Measurements from ENCODE around the gene MAGI1.

The MAGI1 gene

GRCh38 chr3:66014056-66014455 lies 24.7 kb downstream of the MAGI1 start:
- H3K9ac ChIP-seq (ENCODE audit: low read depth, low read length, poor library complexity, severe bottlenecking), result no peak overlapping the region
- no peak overlapping the region for H3K4me3 ChIP-seq (ENCODE audit: low read length, poor library complexity, severe bottlenecking)
- H3F3A ChIP-seq (ENCODE audit: low read depth), result no peaks in the 10 kb centered on the region
- H4K20me1 ChIP-seq (ENCODE audit: insufficient read depth, low read length, poor library complexity, severe bottlenecking), result no peaks in the 10 kb centered on the region
- H3K36me3 ChIP-seq (ENCODE audit: insufficient read depth, low read length), result no peaks in the 10 kb centered on the region
- H3K9me2 ChIP-seq (replicated peaks; ENCODE audit: low read depth, low read length), result no peaks in the 10 kb centered on the region
- H3K9me3 ChIP-seq (ENCODE audit: insufficient read depth, low read depth, low read length), result no peaks in the 10 kb centered on the region
- H3K27me3 ChIP-seq (ENCODE audit: insufficient read depth, low read length, poor library complexity, severe bottlenecking), result no peaks in the 10 kb centered on the region
- H3K4me1 ChIP-seq (ENCODE audit: insufficient read depth, low read length, poor library complexity, severe bottlenecking), result no peaks in the 10 kb centered on the region
- no peak overlapping the region for H3K4me2 ChIP-seq (ENCODE audit: low read depth, low read length, poor library complexity, severe bottlenecking)
- no peaks in the 10 kb centered on the region for H3K79me2 ChIP-seq (ENCODE audit: insufficient read depth, low read length)
- TF ChIP-seq CTCF (conservative IDR thresholded peaks at IDR 0.05; ENCODE audit: low read length) (no peak), EZH2phosphoT487 (IDR thresholded peaks at IDR 0.05; ENCODE audit: borderline replicate concordance) (no peak)
- H2AFZ ChIP-seq (ENCODE audit: low read length), result no peak overlapping the region

GRCh38 chr3:66012711-66013110 lies 26.0 kb downstream of the MAGI1 start:
- Histone ChIP-seq H3K9ac (ENCODE audit: low read depth, low read length, poor library complexity, severe bottlenecking) (no peak overlapping the region), H3K4me1 (ENCODE audit: insufficient read depth, low read length, poor library complexity, severe bottlenecking) (no peaks in the 10 kb centered on the region), H3K9me3 (ENCODE audit: insufficient read depth, low read depth, low read length) (no peaks in the 10 kb centered on the region), H2AFZ (ENCODE audit: low read length) (no peak overlapping the region), H4K20me1 (ENCODE audit: insufficient read depth, low read length, poor library complexity, severe bottlenecking) (no peaks in the 10 kb centered on the region), H3K36me3 (ENCODE audit: insufficient read depth, low read length) (no peaks in the 10 kb centered on the region), H3K4me2 (ENCODE audit: low read depth, low read length, poor library complexity, severe bottlenecking) (no peak overlapping the region), H3K9me2 (replicated peaks; ENCODE audit: low read depth, low read length) (no peaks in the 10 kb centered on the region), H3K79me2 (ENCODE audit: insufficient read depth, low read length) (no peaks in the 10 kb centered on the region), H3K27me3 (ENCODE audit: insufficient read depth, low read length, poor library complexity, severe bottlenecking) (no peaks in the 10 kb centered on the region), H3K4me3 (ENCODE audit: low read length, poor library complexity, severe bottlenecking) (no peak overlapping the region), H3F3A (ENCODE audit: low read depth) (no peaks in the 10 kb centered on the region)
- no peak for TF ChIP-seq EZH2phosphoT487 (IDR thresholded peaks at IDR 0.05; ENCODE audit: borderline replicate concordance)
- TF ChIP-seq CTCF (conservative IDR thresholded peaks at IDR 0.05; ENCODE audit: low read length), result no peak

GRCh38 chr3:66010739-66011655 lies 27.7 kb downstream of the MAGI1 start:
- no peaks in the 10 kb centered on the region for H3K9me3 ChIP-seq (ENCODE audit: insufficient read depth, low read depth, low read length)
- H2AFZ ChIP-seq (ENCODE audit: low read length), result no peak overlapping the region
- no peaks in the 10 kb centered on the region for H3K79me2 ChIP-seq (ENCODE audit: insufficient read depth, low read length)
- H3K4me1 ChIP-seq (ENCODE audit: insufficient read depth, low read length, poor library complexity, severe bottlenecking), result no peaks in the 10 kb centered on the region
- H3K9me2 ChIP-seq (replicated peaks; ENCODE audit: low read depth, low read length), result no peaks in the 10 kb centered on the region
- H3K36me3 ChIP-seq (ENCODE audit: insufficient read depth, low read length), result no peaks in the 10 kb centered on the region
- no peak overlapping the region for H3K4me3 ChIP-seq (ENCODE audit: low read length, poor library complexity, severe bottlenecking)
- H3K27me3 ChIP-seq (ENCODE audit: insufficient read depth, low read length, poor library complexity, severe bottlenecking), result no peaks in the 10 kb centered on the region
- no peaks in the 10 kb centered on the region for H3F3A ChIP-seq (ENCODE audit: low read depth)
- H3K9ac ChIP-seq (ENCODE audit: low read depth, low read length, poor library complexity, severe bottlenecking), result no peak overlapping the region
- TF ChIP-seq EZH2phosphoT487 (IDR thresholded peaks at IDR 0.05; ENCODE audit: borderline replicate concordance), result no peak
- TF ChIP-seq CTCF (conservative IDR thresholded peaks at IDR 0.05; ENCODE audit: low read length), result no peak
- H4K20me1 ChIP-seq (ENCODE audit: insufficient read depth, low read length, poor library complexity, severe bottlenecking), result no peaks in the 10 kb centered on the region
- H3K4me2 ChIP-seq (ENCODE audit: low read depth, low read length, poor library complexity, severe bottlenecking), result no peak overlapping the region

Data from Loucy (cell line).